Esophagus muscularis mucosa (tissue), 4 donors: ENCODE data around the gene IL21R.

Experiments
- CTCF ChIP-seq, 3 experiments: fragments of 200-600 bp in 2 of 3; fragments of 450-650 bp in 1 of 3; sonication (generic) in 2 of 3; IDR thresholded peaks; one replicate each; pipeline ENCODE4 v1.5.1; 2017 to 2019; ENCODE audit warnings: antibody characterized with exemption in 3 of 3, mild to moderate bottlenecking in 2 of 3, moderate library complexity in 1 of 3
- EP300 ChIP-seq: sonication (generic); formaldehyde crosslinking; IDR thresholded peaks from one replicate; pipeline ENCODE4 v1.6.1; 2017; ENCODE audit warnings: antibody characterized with exemption
- POLR2A ChIP-seq: fragments of 450-650 bp; IDR thresholded peaks from one replicate; pipeline ENCODE4 v1.6.1; 2017; ENCODE audit warnings: antibody characterized with exemption, moderate library complexity, mild to moderate bottlenecking, low read depth
- POLR2AphosphoS5 ChIP-seq, 2 donors: sonication (generic); formaldehyde crosslinking; IDR thresholded peaks; one replicate each; pipeline ENCODE4 v1.6.1; 2017; ENCODE audit warnings: antibody characterized with exemption in 2 of 2

GRCh38 chr16:27394516-27394915, 7.5 kb upstream of the IL21R start:
- TF ChIP-seq POLR2AphosphoS5 (IDR thresholded peaks at IDR 0.05): no peak
- no peak for TF ChIP-seq CTCF (IDR thresholded peaks at IDR 0.05)
- no peak for TF ChIP-seq EP300
- no peak for TF ChIP-seq POLR2A
